ENCODE results near the gene FEV. TPM values are rescaled to one million over a fixed set of nuclear protein-coding genes. Genes with fewer than 3 reads are reported as not detected.
"Not testable (repeated sequence)": the region's sequence is repeated elsewhere in the genome, so short reads cannot be mapped to it uniquely, and the experiment has no call there.

The FEV gene
- total and polyA plus RNA-seq, 5 experiments from 2014 or later: not detected

DNA sequence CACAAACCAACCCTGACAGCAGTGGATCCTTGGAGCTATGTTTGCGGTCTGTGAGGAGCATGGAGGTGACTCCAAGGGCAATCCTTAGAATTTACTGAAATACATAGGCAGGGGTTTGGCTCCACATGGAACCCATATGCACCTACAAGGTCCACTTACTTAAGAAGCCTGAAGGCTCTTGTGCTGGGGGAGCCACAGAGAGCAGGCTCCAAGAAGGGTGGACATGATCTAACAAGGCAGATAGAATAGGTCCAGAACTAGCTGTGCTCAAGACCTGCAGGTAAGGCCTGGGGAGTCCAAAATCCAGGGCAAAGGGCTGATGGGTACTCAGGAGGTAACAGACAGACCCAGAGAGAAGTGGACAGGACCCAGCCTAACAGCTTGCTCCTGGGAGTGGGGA is 26.7 kb downstream of the FEV start:
- Mint-ChIP-seq H3K36me3 (peaks cover 0 to 11% (median 0%) of the 10 kb centered on the region in 3 donors), H3K27ac (peak overlapping the region in 1 of 10 donors; percentile 37), H3K4me3 (peak overlapping the region in 7 of 10 donors; percentile 26 to 58 (median 39)), H3K9me3 (peaks cover 0 to 3% (median 0%) of the 10 kb centered on the region in 9 donors), H3K4me1 (peaks cover 9 to 18% (median 15%) of the 10 kb centered on the region in 4 donors), H3K27me3 (peaks cover 26 to 80% (median 54%) of the 10 kb centered on the region in 5 donors)
- POLR2A ChIA-PET: no interaction called here
- ATAC-seq: no peak
- no peak for DNase-seq

DNA sequence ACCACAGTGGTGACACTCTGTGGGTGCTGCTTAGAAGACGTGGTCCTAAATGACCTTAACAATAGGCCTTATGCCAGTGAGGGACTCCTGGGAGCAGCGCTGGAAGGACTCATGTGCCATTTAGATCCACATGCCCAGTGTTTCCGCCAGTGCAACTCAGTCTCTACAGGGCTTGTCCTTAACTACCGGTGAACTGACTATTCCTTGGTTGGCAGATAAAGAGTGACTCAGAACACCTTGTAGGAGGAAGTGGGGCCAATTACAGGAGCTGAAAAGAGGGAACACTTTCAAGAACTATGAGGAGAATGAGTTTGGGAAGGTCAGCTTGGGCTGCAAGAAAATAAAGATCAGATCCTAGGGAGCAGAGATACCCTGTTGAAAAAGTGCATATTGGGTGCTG is 27.3 kb downstream of the FEV start:
- Mint-ChIP-seq H3K27me3 (peaks cover 30 to 80% (median 52%) of the 10 kb centered on the region in 5 donors), H3K4me1 (peaks cover 8 to 18% (median 15%) of the 10 kb centered on the region in 4 donors), H3K9me3 (peaks cover 0 to 3% (median 0%) of the 10 kb centered on the region in 9 donors), H3K27ac (no peak overlapping the region), H3K4me3 (peak overlapping the region in 2 of 10 donors; percentile 0 to 19), H3K36me3 (peaks cover 0 to 10% (median 0%) of the 10 kb centered on the region in 3 donors)
- ATAC-seq (no peak), DNase-seq (no peak)
- POLR2A ChIA-PET: no interaction called here

DNA sequence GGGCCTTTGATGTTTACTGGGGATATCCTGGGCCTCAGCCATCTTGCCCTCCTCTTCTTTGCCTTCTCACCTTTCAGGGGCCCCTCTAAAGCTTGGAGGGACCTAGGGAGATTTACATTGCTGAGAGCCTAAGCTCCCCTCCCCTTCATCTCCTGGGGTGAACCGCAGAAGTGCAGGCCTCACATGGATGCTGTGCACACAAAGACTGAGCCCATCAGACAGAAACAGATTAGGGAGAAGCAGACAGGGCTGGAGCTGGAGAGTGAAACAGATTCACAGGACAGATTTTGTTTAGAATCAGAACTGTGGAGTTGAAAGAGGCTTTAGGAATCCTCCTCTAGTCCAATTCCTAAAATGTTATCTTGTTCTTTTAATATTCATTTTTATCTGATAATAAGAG is 28.9 kb downstream of the FEV start:
- no peak for DNase-seq
- peaks cover 0 to 3% (median 0%) of the 10 kb centered on the region in 3 donors for H3K36me3 Mint-ChIP-seq
- peaks cover 5 to 13% (median 10%) of the 10 kb centered on the region in 4 donors for H3K4me1 Mint-ChIP-seq
- peaks cover 30 to 73% (median 49%) of the 10 kb centered on the region in 5 donors for H3K27me3 Mint-ChIP-seq
- peaks cover 0 to 1% (median 0%) of the 10 kb centered on the region in 9 donors for H3K9me3 Mint-ChIP-seq
- POLR2A ChIA-PET: interaction anchor here (0.6 kb wide), 1 partner anchor 10 kb away, joined by 3 read pairs; no protein-coding TSS in a partner anchor
- ATAC-seq: no peak
- H3K4me3 Mint-ChIP-seq: no peak overlapping the region
- H3K27ac Mint-ChIP-seq: peak overlapping the region in 1 of 10 donors; percentile 61

DNA sequence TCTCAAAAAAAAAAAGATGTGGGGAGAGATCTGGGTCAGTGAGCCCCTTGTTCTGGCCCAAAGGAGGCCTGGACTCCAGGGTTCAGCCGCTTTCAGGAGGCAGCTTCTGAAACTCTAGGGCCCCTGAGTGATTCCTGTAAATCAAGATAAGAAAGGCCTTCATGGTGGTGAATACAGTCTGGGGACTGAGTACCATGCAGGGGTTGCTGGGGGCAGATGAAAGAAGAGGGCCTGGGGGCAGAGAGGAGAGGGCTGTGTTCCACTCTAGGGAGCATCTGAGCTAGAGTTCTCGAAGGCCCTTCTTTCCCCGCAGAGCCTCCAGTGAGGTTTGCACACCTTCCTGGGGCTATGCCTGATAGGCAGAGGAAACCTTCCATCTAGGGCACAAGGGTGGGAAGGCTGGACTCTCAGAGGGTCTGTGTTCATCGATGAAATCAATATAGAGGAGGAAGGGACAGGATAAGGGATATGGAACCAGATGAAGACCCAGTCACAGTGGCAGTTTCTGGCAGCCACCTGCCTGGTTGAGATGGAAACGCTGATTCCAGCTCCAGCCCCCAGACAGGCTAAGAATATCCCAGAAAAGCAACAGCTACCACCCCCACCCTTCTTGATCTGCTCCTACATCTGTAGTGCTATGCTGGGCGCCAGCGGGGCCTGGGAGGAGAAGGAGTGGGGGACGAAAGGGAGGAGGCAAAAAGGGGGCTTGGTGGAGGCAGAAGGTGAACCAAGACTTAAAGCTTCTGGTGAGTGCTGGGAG is 30.3 kb downstream of the FEV start:
- ATAC-seq: no peak
- Mint-ChIP-seq H3K4me1 (peaks cover 3 to 8% (median 5%) of the 10 kb centered on the region in 4 donors), H3K36me3 (peaks cover 0 to 2% (median 0%) of the 10 kb centered on the region in 3 donors), H3K27me3 (peaks cover 32 to 76% (median 50%) of the 10 kb centered on the region in 5 donors), H3K4me3 (no peak overlapping the region), H3K9me3 (peaks cover 0 to 3% (median 0%) of the 10 kb centered on the region in 9 donors), H3K27ac (no peak overlapping the region)
- POLR2A ChIA-PET: no interaction called here
- DNase-seq: no peak

DNA sequence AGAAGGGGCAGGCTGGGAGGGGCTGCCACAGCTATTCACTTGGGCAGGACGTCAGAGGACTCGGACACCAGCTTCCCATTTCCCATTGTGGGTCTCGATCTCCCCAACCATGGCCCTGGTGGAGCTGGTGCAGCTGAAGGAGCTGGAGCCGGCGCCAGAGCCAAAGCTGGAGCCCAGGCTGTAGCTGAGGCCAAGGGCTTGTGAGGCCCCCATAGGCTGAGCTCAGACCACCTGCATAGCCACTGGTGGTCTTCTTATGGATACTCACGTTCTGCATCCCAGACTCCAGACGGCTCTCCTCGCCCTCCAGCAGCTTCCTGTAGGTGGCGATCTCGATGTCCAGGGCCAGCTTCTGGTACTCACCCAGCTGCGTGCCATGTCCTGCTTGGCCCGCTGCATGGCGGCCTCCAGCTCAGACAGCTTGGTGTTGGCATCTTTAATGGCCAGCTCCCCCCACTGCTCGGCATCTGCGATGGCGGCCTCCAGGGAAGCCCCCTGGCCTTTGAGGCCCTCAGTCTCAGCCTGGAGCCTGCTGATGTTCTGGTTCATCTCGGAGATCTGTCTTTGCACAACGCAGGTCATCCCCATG is 31.5 kb downstream of the FEV start:
- DNase-seq (no peak), ATAC-seq (no peak)
- Mint-ChIP-seq H3K9me3 (peaks cover 0 to 3% (median 0%) of the 10 kb centered on the region in 9 donors), H3K4me3 (no peak overlapping the region), H3K27ac (no peak overlapping the region), H3K4me1 (peaks cover 0 to 4% (median 0%) of the 10 kb centered on the region in 4 donors), H3K36me3 (no peaks in the 10 kb centered on the region), H3K27me3 (peaks cover 25 to 67% (median 42%) of the 10 kb centered on the region in 5 donors)
- POLR2A ChIA-PET: no interaction called here

DNA sequence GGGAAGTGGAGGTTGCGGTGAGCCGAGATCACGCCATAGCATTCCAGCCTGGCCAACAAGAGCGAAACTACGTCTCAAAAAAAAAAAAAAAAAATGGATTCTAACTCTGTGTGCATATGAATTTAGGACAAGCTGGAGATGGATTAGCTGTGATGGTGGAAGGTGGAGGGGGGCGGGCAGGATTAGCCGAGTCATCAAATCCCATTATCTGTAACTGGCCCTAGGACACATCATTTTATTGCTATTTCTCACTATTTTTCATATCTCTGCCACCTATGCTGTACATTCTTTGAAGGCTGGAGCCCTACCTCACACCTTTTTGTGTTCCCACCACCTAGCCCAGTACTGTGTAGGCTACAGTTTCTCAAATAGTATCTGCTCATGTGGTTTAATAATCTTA is 32.8 kb downstream of the FEV start:
- H3K4me1 Mint-ChIP-seq: no peaks in the 10 kb centered on the region
- DNase-seq (no peak), ATAC-seq (no peak)
- peaks cover 0 to 3% (median 0%) of the 10 kb centered on the region in 9 donors for H3K9me3 Mint-ChIP-seq
- H3K4me3 Mint-ChIP-seq: no peak overlapping the region
- no peak overlapping the region for H3K27ac Mint-ChIP-seq
- no peaks in the 10 kb centered on the region for H3K36me3 Mint-ChIP-seq
- POLR2A ChIA-PET: interaction anchor here (0.7 kb wide), 1 partner anchor 936 kb away, joined by 5 read pairs; no protein-coding TSS in a partner anchor
- peaks cover 19 to 60% (median 29%) of the 10 kb centered on the region in 5 donors for H3K27me3 Mint-ChIP-seq

DNA sequence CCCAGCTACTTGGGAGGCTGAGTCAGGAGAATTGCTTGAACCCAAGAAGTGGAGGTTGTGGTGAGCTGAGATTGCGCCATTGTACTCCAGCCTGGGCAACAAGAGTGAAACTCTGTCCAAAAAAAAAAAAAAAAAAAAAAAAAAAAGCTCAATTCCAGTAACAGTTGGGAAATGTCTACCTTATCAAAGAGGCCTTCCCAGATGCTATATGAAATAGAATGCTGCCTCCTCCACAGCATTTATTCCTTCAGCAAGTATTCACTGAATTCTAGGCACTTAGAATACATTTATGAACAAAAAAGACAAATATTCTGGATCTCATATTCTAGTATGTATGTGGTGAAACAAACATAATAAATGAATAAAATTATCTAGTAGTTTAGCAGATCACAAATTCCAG is 38.4 kb downstream of the FEV start:
- Mint-ChIP-seq H3K9me3 (peaks cover 0 to 3% (median under 1%) of the 10 kb centered on the region in 9 donors), H3K27me3 (peaks cover 28 to 61% (median 42%) of the 10 kb centered on the region in 5 donors), H3K36me3 (peaks cover 0 to 13% (median 0%) of the 10 kb centered on the region in 3 donors), H3K27ac (no peak overlapping the region), H3K4me1 (no peaks in the 10 kb centered on the region), H3K4me3 (no peak overlapping the region)
- POLR2A ChIA-PET: no interaction called here
- DNase-seq (no peak), ATAC-seq (no peak)

DNA sequence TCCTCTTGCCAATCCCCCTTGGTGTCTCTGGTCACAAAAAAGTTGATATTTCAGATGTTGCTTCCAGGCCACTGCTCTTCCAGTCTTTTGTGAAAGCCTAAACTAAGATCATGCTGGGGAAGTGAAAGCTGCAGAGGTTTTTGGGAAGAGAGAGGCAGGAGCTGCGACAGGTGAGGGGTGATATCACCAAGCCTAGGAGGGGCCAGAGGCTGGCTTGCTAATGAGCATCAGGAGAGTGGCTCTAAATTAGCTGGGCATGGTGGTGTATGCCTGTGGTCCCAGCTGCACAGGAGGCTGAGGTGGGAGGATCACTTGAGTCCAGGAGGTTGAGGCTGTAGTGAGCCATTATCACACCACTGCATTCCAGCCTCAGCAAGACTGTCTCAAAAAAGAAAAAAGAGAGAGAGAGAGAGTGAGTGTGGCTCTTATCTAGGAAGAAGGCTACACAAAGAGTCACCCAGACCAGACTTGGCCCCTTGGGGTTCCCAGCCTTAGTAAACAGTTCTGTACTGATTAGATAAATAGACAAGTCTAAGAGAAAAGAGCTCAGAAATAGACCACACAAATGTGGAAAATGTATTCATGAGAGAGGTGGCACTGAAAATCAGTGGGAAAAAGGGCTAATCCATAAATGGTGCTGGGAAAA is 40.1 kb downstream of the FEV start:
- peaks cover 29 to 64% (median 46%) of the 10 kb centered on the region in 5 donors for H3K27me3 Mint-ChIP-seq
- no peak overlapping the region for H3K27ac Mint-ChIP-seq
- POLR2A ChIA-PET: interaction anchor here (0.7 kb wide), 1 partner anchor 326 kb away, joined by 6 read pairs; no protein-coding TSS in a partner anchor
- DNase-seq: no peak
- peaks cover 0 to 5% (median 3%) of the 10 kb centered on the region in 9 donors for H3K9me3 Mint-ChIP-seq
- no peaks in the 10 kb centered on the region for H3K4me1 Mint-ChIP-seq
- no peak overlapping the region for H3K4me3 Mint-ChIP-seq
- no peak for ATAC-seq
- H3K36me3 Mint-ChIP-seq: peaks cover 0 to 13% (median 0%) of the 10 kb centered on the region in 3 donors

DNA sequence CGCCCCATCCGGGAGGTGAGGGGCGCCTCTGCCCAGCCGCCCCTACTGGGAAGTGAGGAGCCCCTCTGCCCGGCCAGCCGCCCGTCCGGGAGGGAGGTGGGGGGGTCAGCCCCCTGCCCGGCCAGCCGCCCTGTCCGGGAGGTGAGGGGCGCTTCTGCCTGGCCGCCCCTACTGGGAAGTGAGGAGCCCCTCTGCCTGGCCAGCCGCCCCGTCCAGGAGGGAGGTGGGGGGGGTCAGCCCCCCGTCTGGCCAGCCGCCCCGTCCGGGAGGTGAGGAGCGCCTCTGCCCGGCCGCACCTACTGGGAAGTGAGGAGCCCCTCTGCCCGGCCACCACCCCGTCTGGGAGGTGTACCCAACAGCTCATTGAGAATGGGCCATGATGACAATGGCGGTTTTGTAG is 53.2 kb downstream of the FEV start:
- H3K27ac Mint-ChIP-seq, POLR2A ChIA-PET, H3K4me1 Mint-ChIP-seq, H3K4me3 Mint-ChIP-seq, ATAC-seq, DNase-seq, H3K36me3 Mint-ChIP-seq: not testable (repeated sequence)
- peaks cover 0 to 27% (median 0%) of the 10 kb centered on the region in 9 donors for H3K9me3 Mint-ChIP-seq
- peaks cover 14 to 54% (median 26%) of the 10 kb centered on the region in 5 donors for H3K27me3 Mint-ChIP-seq

Small RNA genes within 50 kb of the gene (microRNA-seq; reads per million reads assigned to microRNA genes)
- gene MIR375 (ENCODE audit: borderline microRNAs expressed): 2.4 reads per million

Other genes with a start within 250 kb of the FEV start
- under 1 TPM; 0.31 to 0.49 TPM for gene CYP27A1, start 203.0 kb downstream of the FEV start, total RNA-seq
- gene CYP27A1, start 203.0 kb downstream of the FEV start, polyA plus RNA-seq: under 1 TPM; 0.14 to 0.53 (median 0.27) TPM
- not detected for gene PRKAG3, start 153.4 kb downstream of the FEV start, total RNA-seq
- not detected for gene PRKAG3, start 153.4 kb downstream of the FEV start, polyA plus RNA-seq
- not detected for gene WNT6, start 125.4 kb downstream of the FEV start, total RNA-seq
- under 1 TPM in 1 of 3 donors, not detected in 2; 0.08 TPM for gene WNT6, start 125.4 kb downstream of the FEV start, polyA plus RNA-seq
- 1 to 10 TPM; 1.7 to 1.8 TPM for gene WNT10A, start 104.3 kb downstream of the FEV start, total RNA-seq
- 1 to 10 TPM in 2 of 3 donors, under 1 TPM in 1; 0.53 to 1.2 (median 1.1) TPM for gene WNT10A, start 104.3 kb downstream of the FEV start, polyA plus RNA-seq
- not detected for gene CDK5R2, start 25.5 kb downstream of the FEV start, total RNA-seq
- gene CDK5R2, start 25.5 kb downstream of the FEV start, polyA plus RNA-seq: not detected
- not detected for gene CRYBA2, start 8.2 kb upstream of the FEV start, total RNA-seq
- not detected for gene CRYBA2, start 8.2 kb upstream of the FEV start, polyA plus RNA-seq
- not detected for gene CFAP65, start 56.3 kb upstream of the FEV start, total RNA-seq
- under 1 TPM in 1 of 3 donors, not detected in 2; 0.23 TPM for gene CFAP65, start 56.3 kb upstream of the FEV start, polyA plus RNA-seq
- gene IHH, start 75.7 kb upstream of the FEV start, total RNA-seq: not detected
- not detected for gene IHH, start 75.7 kb upstream of the FEV start, polyA plus RNA-seq
- 10 to 100 TPM; 17.0 to 20.1 TPM for gene NHEJ1, start 175.6 kb upstream of the FEV start, total RNA-seq
- 10 to 100 TPM; 16.6 to 29.1 (median 23.0) TPM for gene NHEJ1, start 175.6 kb upstream of the FEV start, polyA plus RNA-seq
- gene SLC23A3, start 184.8 kb upstream of the FEV start, total RNA-seq: 1 to 10 TPM; 2.7 to 3.3 TPM
- not detected for gene SLC23A3, start 184.8 kb upstream of the FEV start, polyA plus RNA-seq
- gene CNPPD1, start 191.7 kb upstream of the FEV start, total RNA-seq: 10 to 100 TPM; 59.1 to 64.1 TPM
- gene CNPPD1, start 191.7 kb upstream of the FEV start, polyA plus RNA-seq: 10 to 100 TPM; 45.8 to 59.8 (median 50.4) TPM
- 100 to 1,000 TPM; 110 to 113 TPM for gene RETREG2, start 193.1 kb upstream of the FEV start, total RNA-seq
- 10 to 100 TPM; 52.0 to 64.3 (median 57.6) TPM for gene RETREG2, start 193.1 kb upstream of the FEV start, polyA plus RNA-seq
- 10 to 100 TPM; 69.6 to 81.9 TPM for gene ZFAND2B, start 221.6 kb upstream of the FEV start, total RNA-seq
- 10 to 100 TPM; 78.1 to 85.1 (median 78.1) TPM for gene ZFAND2B, start 221.6 kb upstream of the FEV start, polyA plus RNA-seq
- gene ABCB6, start 233.8 kb upstream of the FEV start, total RNA-seq: 10 to 100 TPM; 12.3 to 12.9 TPM
- gene ABCB6, start 233.8 kb upstream of the FEV start, polyA plus RNA-seq: 1 to 10 TPM; 1.6 to 4.9 (median 1.8) TPM
- 10 to 100 TPM; 52.6 to 53.5 TPM for gene ATG9A, start 244.5 kb upstream of the FEV start, total RNA-seq
- gene ATG9A, start 244.5 kb upstream of the FEV start, polyA plus RNA-seq: 10 to 100 TPM; 17.7 to 27.9 (median 20.5) TPM
- 100 to 1,000 TPM; 263 to 278 TPM for gene ANKZF1, start 244.6 kb upstream of the FEV start, total RNA-seq
- gene ANKZF1, start 244.6 kb upstream of the FEV start, polyA plus RNA-seq: 10 to 100 TPM; 23.8 to 46.2 (median 25.9) TPM